ENCODE measurements around the gene HDAC4. TPM values are rescaled to one million over a fixed set of nuclear protein-coding genes. Genes with fewer than 3 reads are reported as not detected.
A peak's percentile ranks its signal among the peaks of the same experiment; 100 is the strongest.

Gene HDAC4
- total RNA-seq, 8 experiments from 2014 or later: 12.2 to 55.7 (median 18.1) TPM

DNA sequence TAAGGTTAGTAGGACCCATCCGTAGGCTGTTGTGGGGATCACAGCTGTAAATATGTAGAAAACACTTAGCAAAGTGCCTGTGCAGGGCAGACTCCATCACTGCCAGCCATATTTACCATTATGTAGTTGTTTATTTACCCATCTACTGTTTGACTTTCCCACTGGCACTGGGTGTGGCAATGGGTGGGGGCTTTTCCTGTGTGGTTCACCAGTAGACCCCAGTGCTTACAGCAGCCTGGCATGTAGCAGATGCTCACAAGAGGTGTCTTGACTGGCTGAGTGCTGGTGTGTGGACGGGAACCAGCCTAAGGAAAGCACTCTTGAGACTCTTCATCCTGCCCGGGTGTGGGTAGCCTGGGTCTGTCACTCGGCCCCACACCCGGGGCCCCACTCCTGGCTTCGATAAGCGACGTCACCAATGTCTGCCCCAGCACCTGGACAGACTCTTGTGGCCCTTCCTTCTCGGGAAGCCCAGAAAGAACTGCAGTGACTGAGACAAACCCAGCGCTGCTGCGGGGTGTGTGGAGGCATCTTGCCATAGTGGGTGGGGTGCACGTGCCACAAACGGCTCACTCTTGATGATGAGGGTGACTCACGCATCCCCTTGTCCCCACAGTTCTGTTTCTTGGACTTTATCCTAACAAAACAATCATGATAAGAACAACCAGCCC lies 78.3 kb downstream of the HDAC4 start:
- H3K27ac ChIP-seq: no peak overlapping the region
- 34 to 100% (median 91%) methylated on average over 1 to 7 of the region's 14 CpGs; no CpG with 5 or more reads in 2 of the 10 experiments for WGBS, 10 experiments
- H3K4me1 ChIP-seq (replicated peaks in 1 of 2): peaks cover 45 to 58% of the 10 kb centered on the region in 2 donors
- ATAC-seq (replicated peaks in 6 of 8): no peak
- in situ Hi-C loops (cut with MboI; ENCODE audit: low pct_unique_long_range_greater_than_20kb in 2 of 9, low sequenced_read_pairs in 9 of 9, unreplicated experiment in 9 of 9): no loop called here
- no peak overlapping the region for H3K4me3 ChIP-seq

GRCh38 chr2:239321596-239322415 lies 79.0 kb downstream of the HDAC4 start:
- Histone ChIP-seq H3K27ac (no peak overlapping the region), H3K4me3 (no peak overlapping the region), H3K4me1 (replicated peaks in 1 of 2) (peaks cover 48 to 56% of the 10 kb centered on the region in 2 donors)
- 60 to 100% (median 89%) methylated on average over 1 to 9 of the region's 9 CpGs; no CpG with 5 or more reads in 1 of the 10 experiments for WGBS, 10 experiments
- in situ Hi-C loops (cut with MboI; ENCODE audit: low pct_unique_long_range_greater_than_20kb in 2 of 9, low sequenced_read_pairs in 9 of 9, unreplicated experiment in 9 of 9): no loop called here
- ATAC-seq (replicated peaks in 6 of 8): peak in 3 of 8 experiments; percentile 23 to 43 (median 39)

DNA sequence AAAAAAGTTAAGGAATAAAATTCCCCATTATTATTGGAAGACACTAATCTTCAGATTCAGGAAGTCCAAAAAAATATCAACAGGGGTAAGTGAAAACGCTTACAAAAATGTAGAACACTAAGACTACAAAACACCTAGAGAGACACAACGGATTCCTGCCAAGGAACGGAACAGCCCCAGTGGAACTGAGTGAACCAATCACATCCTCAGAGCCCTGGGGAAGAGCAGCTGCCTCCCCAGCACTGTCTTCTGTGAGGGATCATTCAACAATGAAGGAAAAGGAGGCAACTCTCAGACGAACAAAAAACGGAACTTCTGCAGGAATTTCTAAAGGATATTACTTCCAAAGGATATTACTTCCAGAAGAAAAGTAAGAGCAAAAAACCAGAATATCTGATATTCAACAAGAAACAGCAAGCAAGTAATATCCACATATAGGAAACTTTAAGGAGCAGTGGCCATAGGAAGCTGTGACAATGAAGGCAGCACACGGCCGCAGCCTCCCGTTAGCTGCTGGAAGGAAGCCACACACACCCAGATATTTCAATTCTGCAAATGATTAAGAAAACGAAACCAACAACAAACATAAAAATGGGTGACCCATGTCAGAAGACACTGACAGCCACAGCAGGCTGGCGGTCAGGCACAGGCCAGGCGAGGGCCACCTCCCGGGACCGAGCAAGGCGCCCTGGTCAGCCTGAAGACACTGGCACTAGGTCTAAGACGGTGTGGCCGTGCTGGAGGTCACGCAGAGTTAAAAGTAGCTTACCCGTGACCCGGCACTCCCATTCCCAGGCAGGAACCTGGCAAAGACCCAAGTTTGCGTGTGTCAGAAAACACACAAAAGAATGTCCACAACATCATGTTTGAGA lies 81.8 kb downstream of the HDAC4 start:
- peak in 7 of 8 experiments; percentile 42 to 59 (median 44) for ATAC-seq (replicated peaks in 6 of 8)
- H3K27ac ChIP-seq: peak overlapping the region in 1 of 2 donors; percentile 77
- in situ Hi-C loops (cut with MboI; ENCODE audit: low pct_unique_long_range_greater_than_20kb in 2 of 9, low sequenced_read_pairs in 9 of 9, unreplicated experiment in 9 of 9): no loop called here
- no peak overlapping the region for H3K4me3 ChIP-seq
- H3K4me1 ChIP-seq (replicated peaks in 1 of 2): peaks cover 43 to 55% of the 10 kb centered on the region in 2 donors
- 11 to 90% (median 61%) methylated on average over 2 to 14 of the region's 20 CpGs for WGBS, 10 experiments

- in situ Hi-C loops (cut with MboI; ENCODE audit: low pct_unique_long_range_greater_than_20kb in 2 of 9, low sequenced_read_pairs in 9 of 9, unreplicated experiment in 9 of 9): no loop called here
- Histone ChIP-seq H3K4me1 (replicated peaks in 1 of 2) (peaks cover 35 to 47% of the 10 kb centered on the region in 2 donors), H3K4me3 (no peak overlapping the region), H3K27ac (no peak overlapping the region)
- WGBS, 10 experiments: 95 to 98% (median 97%) methylated on average over 4 to 16 of the region's 18 CpGs; no CpG with 5 or more reads in 1 of the 10 experiments
- no peak for ATAC-seq (replicated peaks in 6 of 8)
These were observed 82.6 kb downstream of the HDAC4 start for GRCh38 chr2:239318151-239318611.

- Histone ChIP-seq H3K4me1 (replicated peaks in 1 of 2) (peaks cover 35 to 45% of the 10 kb centered on the region in 2 donors), H3K27ac (peak overlapping the region; percentile 47 to 66), H3K4me3 (no peak overlapping the region)
- ATAC-seq (replicated peaks in 6 of 8): peak; percentile 47 to 94 (median 90)
- WGBS, 10 experiments: 0 to 100% (median 57%) methylated on average over 1 to 12 of the region's 20 CpGs; no CpG with 5 or more reads in 1 of the 10 experiments
- in situ Hi-C loops (cut with MboI; ENCODE audit: low pct_unique_long_range_greater_than_20kb in 2 of 9, low sequenced_read_pairs in 9 of 9, unreplicated experiment in 9 of 9): no loop called here
These were observed 84.0 kb downstream of the HDAC4 start for GRCh38 chr2:239316562-239317465.

DNA sequence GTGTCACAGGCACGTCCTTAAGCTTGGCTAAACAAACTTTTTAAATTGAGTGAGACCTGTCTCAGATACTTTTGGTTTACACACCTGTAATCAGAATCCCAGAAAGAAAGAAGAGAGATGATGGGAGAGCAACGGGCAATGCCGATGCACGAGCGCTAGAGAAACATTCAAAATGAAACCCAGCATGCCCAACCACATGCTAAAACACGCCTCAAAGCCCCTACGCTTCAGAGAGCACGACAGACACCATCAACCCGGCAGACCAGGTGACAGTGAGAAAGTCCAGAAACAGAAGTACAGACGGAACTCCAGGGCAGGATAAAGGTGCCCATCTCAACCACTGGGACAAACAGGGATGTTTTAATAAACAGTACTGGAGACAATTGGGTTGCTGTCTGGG lies 85.5 kb downstream of the HDAC4 start:
- H3K4me1 ChIP-seq (replicated peaks in 1 of 2): peaks cover 49 to 53% of the 10 kb centered on the region in 2 donors
- WGBS, 10 experiments: 87 to 100% (median 97%) methylated on average over 1 to 10 of the region's 10 CpGs; no CpG with 5 or more reads in 2 of the 10 experiments
- in situ Hi-C loops (cut with MboI; ENCODE audit: low pct_unique_long_range_greater_than_20kb in 2 of 9, low sequenced_read_pairs in 9 of 9, unreplicated experiment in 9 of 9): no loop called here
- H3K4me3 ChIP-seq: no peak overlapping the region
- no peak overlapping the region for H3K27ac ChIP-seq
- no peak for ATAC-seq (replicated peaks in 6 of 8)

- no peak for ATAC-seq (replicated peaks in 6 of 8)
- H3K27ac ChIP-seq: no peak overlapping the region
- no peak overlapping the region for H3K4me3 ChIP-seq
- in situ Hi-C loops (cut with MboI; ENCODE audit: low pct_unique_long_range_greater_than_20kb in 2 of 9, low sequenced_read_pairs in 9 of 9, unreplicated experiment in 9 of 9): no loop called here
- WGBS, 10 experiments: 62 to 100% (median 92%) methylated on average over 1 to 2 of the region's 5 CpGs; no CpG with 5 or more reads in 6 of the 10 experiments
- peaks cover 49 to 50% of the 10 kb centered on the region in 2 donors for H3K4me1 ChIP-seq (replicated peaks in 1 of 2)
These were observed 87.0 kb downstream of the HDAC4 start for GRCh38 chr2:239313776-239314175.

DNA sequence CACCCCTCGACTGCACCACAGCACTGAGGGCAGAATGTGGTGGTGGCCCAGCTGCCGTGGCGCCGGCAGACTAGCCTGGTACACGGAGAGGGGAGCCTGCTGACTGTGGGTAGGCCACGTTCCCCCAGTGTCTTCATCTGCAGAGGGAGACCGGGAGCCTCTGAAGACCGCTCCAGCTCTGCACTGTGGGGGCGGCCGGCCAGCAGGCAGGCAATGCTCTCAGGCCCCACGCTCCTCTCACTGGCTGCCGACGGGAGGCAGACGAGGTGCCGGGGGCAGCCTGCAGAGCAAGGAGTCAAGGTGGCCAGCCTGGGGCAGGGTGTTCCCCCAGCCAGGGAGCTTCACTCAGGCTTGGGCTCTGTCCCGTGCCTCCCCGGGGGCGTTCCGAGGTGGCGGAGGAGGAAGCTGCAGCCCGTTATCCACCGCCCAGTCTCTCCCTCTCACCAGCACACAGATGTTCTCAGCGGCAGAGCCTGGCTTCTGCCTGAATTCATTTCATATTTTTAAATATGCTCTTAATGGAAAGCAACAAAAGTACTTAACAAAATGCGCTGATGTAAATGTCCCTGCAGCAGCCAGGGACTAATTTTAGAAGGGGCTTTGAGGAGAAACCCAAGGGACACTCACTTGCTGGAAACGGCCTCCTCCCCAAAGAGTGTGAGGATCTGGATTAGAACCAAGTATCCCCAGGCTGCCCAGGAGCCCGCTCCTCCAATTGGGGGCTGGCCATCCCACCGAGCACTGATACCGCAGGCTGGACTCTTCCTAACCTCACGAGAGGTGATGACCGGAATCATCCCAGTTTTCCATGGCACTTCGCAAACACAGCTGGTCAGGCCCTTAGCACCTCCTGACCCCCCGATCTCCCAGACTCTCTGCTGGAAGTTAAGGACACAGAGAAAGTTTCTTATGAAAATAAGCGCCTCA lies 87.8 kb downstream of the HDAC4 start:
- Histone ChIP-seq H3K4me3 (no peak overlapping the region), H3K27ac (no peak overlapping the region), H3K4me1 (replicated peaks in 1 of 2) (peaks cover 42 to 43% of the 10 kb centered on the region in 2 donors)
- peak in 3 of 8 experiments; percentile 57 to 90 (median 76) for ATAC-seq (replicated peaks in 6 of 8)
- in situ Hi-C loops (cut with MboI; ENCODE audit: low pct_unique_long_range_greater_than_20kb in 2 of 9, low sequenced_read_pairs in 9 of 9, unreplicated experiment in 9 of 9): no loop called here
- 35 to 100% (median 93%) methylated on average over 1 to 8 of the region's 33 CpGs; no CpG with 5 or more reads in 3 of the 10 experiments for WGBS, 10 experiments

- peak overlapping the region in 1 of 2 donors; percentile 15 for H3K27ac ChIP-seq
- ATAC-seq (replicated peaks in 6 of 8): no peak
- peaks cover 33 to 35% of the 10 kb centered on the region in 2 donors for H3K4me1 ChIP-seq (replicated peaks in 1 of 2)
- in situ Hi-C loops (cut with MboI; ENCODE audit: low pct_unique_long_range_greater_than_20kb in 2 of 9, low sequenced_read_pairs in 9 of 9, unreplicated experiment in 9 of 9): no loop called here
- WGBS, 10 experiments: 89 to 100% (median 97%) methylated on average over 1 to 6 of the region's 10 CpGs; no CpG with 5 or more reads in 6 of the 10 experiments
- no peak overlapping the region for H3K4me3 ChIP-seq
These were observed 88.7 kb downstream of the HDAC4 start for GRCh38 chr2:239312081-239312511.

- peak overlapping the region; percentile 15 to 55 for H3K27ac ChIP-seq
- H3K4me3 ChIP-seq: no peak overlapping the region
- peaks cover 27 to 29% of the 10 kb centered on the region in 2 donors for H3K4me1 ChIP-seq (replicated peaks in 1 of 2)
- in situ Hi-C loops (cut with MboI; ENCODE audit: low pct_unique_long_range_greater_than_20kb in 2 of 9, low sequenced_read_pairs in 9 of 9, unreplicated experiment in 9 of 9): no loop called here
- 32 to 86% (median 79%) methylated on average over 1 to 16 of the region's 28 CpGs; no CpG with 5 or more reads in 3 of the 10 experiments for WGBS, 10 experiments
- peak in 5 of 8 experiments; percentile 77 to 88 (median 83) for ATAC-seq (replicated peaks in 6 of 8)
These were observed 89.4 kb downstream of the HDAC4 start for GRCh38 chr2:239311132-239312040.

Measured in motor neuron (in vitro differentiated cells).